Mesendoderm (in vitro differentiated cells): ENCODE data around the gene ABCA7.

Source experiments
- DNase-seq: peaks from one replicate; pipeline ENCODE4 v3.0.0; 2013
- H2AK5ac ChIP-seq: 2 replicates; pipeline ENCODE4 v1.6.1; 2013; ENCODE audit warnings: low read length, inconsistent platforms
- H2BK120ac ChIP-seq: 2 replicates; pipeline ENCODE4 v1.6.1; 2013; ENCODE audit warnings: low read depth, mild to moderate bottlenecking, low read length, moderate library complexity, mixed read lengths
- H2BK15ac ChIP-seq: replicated peaks from 2 replicates; pipeline ENCODE4 v1.6.1; 2013; ENCODE audit warnings: low read depth, mild to moderate bottlenecking, moderate library complexity
- H2BK5ac ChIP-seq: 2 replicates; pipeline ENCODE4 v1.6.1; 2013; ENCODE audit warnings: low read length, inconsistent platforms
- H3K18ac ChIP-seq: 2 replicates; pipeline ENCODE4 v1.6.1; 2013; ENCODE audit warnings: mild to moderate bottlenecking, low read length, mixed read lengths
- H3K23ac ChIP-seq: one replicate; pipeline ENCODE4 v1.6.1; 2013; ENCODE audit warnings: low read length
- H3K27ac ChIP-seq: 2 replicates; pipeline ENCODE4 v1.5.1; 2013; ENCODE audit warnings: low read depth, mild to moderate bottlenecking, inconsistent platforms, low read length, moderate library complexity
- H3K27me3 ChIP-seq: 2 replicates; pipeline ENCODE4 v1.6.1; 2013; ENCODE audit warnings: low read length, control low read depth, mild to moderate bottlenecking, inconsistent platforms; ENCODE audit not compliant: insufficient read depth, poor library complexity
- H3K36me3 ChIP-seq: 2 replicates; pipeline ENCODE4 v1.6.1; 2013; ENCODE audit warnings: low read length, inconsistent platforms; ENCODE audit not compliant: control insufficient read depth, insufficient read depth
- H3K4ac ChIP-seq: one replicate; pipeline ENCODE4 v1.6.1; 2013; ENCODE audit warnings: low read depth, mild to moderate bottlenecking, low read length, moderate library complexity
- H3K4me1 ChIP-seq: 2 replicates; pipeline ENCODE4 v1.6.1; 2013; ENCODE audit warnings: low read depth, low read length, inconsistent platforms; ENCODE audit not compliant: control insufficient read depth
- H3K4me2 ChIP-seq: 2 replicates; pipeline ENCODE4 v1.6.1; 2013; ENCODE audit warnings: low read length
- H3K4me3 ChIP-seq: 2 replicates; pipeline ENCODE4 v1.5.1; 2013; ENCODE audit warnings: mild to moderate bottlenecking, low read length
- H3K56ac ChIP-seq: one replicate; pipeline ENCODE4 v1.6.1; 2013; ENCODE audit warnings: low read length
- H3K79me1 ChIP-seq: 2 replicates; pipeline ENCODE4 v1.6.1; 2013; ENCODE audit warnings: low read length, inconsistent platforms
- H3K79me2 ChIP-seq: 2 replicates; pipeline ENCODE4 v1.6.1; 2013; ENCODE audit warnings: mild to moderate bottlenecking, low read length; ENCODE audit not compliant: control insufficient read depth, insufficient read depth
- H3K9ac ChIP-seq: 2 replicates; pipeline ENCODE4 v1.6.1; 2013; ENCODE audit warnings: low read length, inconsistent platforms
- H4K5ac ChIP-seq: one replicate; pipeline ENCODE4 v1.6.1; 2013; ENCODE audit warnings: low read length
- H4K8ac ChIP-seq: one replicate; pipeline ENCODE4 v1.6.1; 2013; ENCODE audit warnings: low read depth, mild to moderate bottlenecking, control low read depth, low read length, moderate library complexity
- WGBS: extraction: QIAGEN DNeasy Blood & Tissue Kit; methylation state at CpG from one replicate; pipeline ENCODE4 v1.1.7; 2013; ENCODE audit warnings: low lambda C conversion rate, missing lambda C conversion rate; ENCODE audit not compliant: insufficient coverage; ENCODE audit errors: extremely low coverage; 5-methylcytosine and 5-hydroxymethylcytosine counted together

Gene ABCA7

DNA sequence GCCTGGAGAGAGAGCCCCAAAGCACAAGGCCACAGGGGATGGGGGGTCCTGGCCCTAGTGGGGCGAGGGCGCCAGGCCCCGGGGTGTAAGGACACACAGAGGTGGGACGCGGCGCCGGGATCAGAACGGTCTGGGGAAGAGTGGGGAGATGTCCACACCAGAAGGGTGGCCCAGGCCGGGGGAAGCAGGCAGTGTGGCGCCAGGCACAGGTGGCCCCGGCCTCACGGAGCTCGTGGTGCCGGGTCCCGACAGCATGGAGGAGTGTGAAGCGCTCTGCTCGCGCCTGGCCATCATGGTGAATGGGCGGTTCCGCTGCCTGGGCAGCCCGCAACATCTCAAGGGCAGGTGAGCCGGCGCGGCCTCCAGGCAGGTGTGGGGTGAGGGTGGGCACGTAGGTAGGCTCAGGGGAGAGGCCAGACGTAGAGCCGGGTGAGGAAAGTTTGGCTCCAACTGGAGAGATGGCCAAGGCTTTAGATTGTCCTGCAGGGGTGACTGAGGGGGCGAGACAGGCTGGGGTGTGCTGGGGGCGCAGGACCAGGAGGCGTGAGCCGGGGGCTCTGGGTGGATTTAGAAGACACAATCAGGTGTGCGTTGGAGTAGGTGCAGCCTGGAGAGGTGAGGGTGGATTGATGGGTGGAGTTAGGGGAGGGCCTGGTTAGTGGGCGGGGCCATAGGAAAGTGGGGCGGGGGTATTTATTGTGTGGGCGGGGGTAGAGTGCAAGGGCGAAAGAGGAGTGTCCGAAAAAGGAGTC, 24.2 kb downstream of the ABCA7 start:
- Histone ChIP-seq H4K8ac (no peak overlapping the region), H3K36me3 (no peaks in the 10 kb centered on the region), H3K4me1 (peaks cover 4% of the 10 kb centered on the region), H2BK120ac (no peak overlapping the region), H3K4me2 (no peak overlapping the region), H3K9ac (no peak overlapping the region), H3K27me3 (no peaks in the 10 kb centered on the region), H3K4ac (no peak overlapping the region), H3K56ac (no peak overlapping the region), H3K18ac (no peak overlapping the region), H2BK15ac (no peak overlapping the region), H2AK5ac (no peak overlapping the region), H3K27ac (no peak overlapping the region), H3K79me2 (no peaks in the 10 kb centered on the region), H2BK5ac (no peak overlapping the region), H3K23ac (no peak overlapping the region), H3K79me1 (no peaks in the 10 kb centered on the region), H3K4me3 (no peak overlapping the region), H4K5ac (no peak overlapping the region)
- peak; percentile 69 for DNase-seq
- WGBS, result no CpG with 5 or more reads among the region's 37 CpGs

GRCh38 chr19:1064661-1065605, 25.0 kb downstream of the ABCA7 start:
- no CpG with 5 or more reads among the region's 60 CpGs for WGBS
- H4K5ac ChIP-seq, result no peak overlapping the region
- no peak overlapping the region for H3K18ac ChIP-seq
- H3K79me2 ChIP-seq, result no peaks in the 10 kb centered on the region
- H2BK5ac ChIP-seq, result no peak overlapping the region
- peaks cover 4% of the 10 kb centered on the region for H3K4me1 ChIP-seq
- H3K27ac ChIP-seq, result no peak overlapping the region
- H3K4me2 ChIP-seq, result peak overlapping the region; percentile 10
- peak; percentile 82 for DNase-seq
- H3K56ac ChIP-seq, result peak overlapping the region; percentile 79
- H3K27me3 ChIP-seq, result no peaks in the 10 kb centered on the region
- H3K23ac ChIP-seq, result no peak overlapping the region
- H3K4ac ChIP-seq, result no peak overlapping the region
- H3K79me1 ChIP-seq, result no peaks in the 10 kb centered on the region
- H2BK120ac ChIP-seq, result no peak overlapping the region
- H4K8ac ChIP-seq, result no peak overlapping the region
- H3K4me3 ChIP-seq, result no peak overlapping the region
- no peak overlapping the region for H2AK5ac ChIP-seq
- H3K9ac ChIP-seq, result peak overlapping the region; percentile 26
- no peaks in the 10 kb centered on the region for H3K36me3 ChIP-seq
- H2BK15ac ChIP-seq, result no peak overlapping the region

DNA sequence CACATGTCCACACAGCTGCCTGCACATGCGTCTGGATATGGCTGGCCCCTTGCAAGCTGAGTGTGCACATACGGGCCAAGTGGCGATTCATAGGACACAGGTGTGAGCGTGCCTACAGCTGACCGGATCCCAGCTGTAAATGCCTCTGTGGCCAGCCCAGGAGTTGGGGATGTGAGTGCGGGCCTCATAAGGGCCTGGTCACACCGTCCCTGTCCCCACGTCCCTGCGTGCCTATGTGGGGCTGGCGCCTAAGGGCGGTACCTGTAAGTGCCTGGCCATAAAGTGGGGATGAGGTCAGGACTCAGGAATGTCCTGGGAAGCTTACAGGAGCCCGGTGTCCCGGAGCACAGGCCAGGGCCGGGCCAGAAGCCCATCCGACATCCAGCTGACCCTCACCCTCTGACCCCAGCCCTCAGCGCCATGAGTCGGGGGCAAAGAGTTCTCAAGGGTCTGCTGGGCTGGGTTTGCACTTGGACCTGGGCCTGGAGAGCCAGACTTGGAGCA, 25.8 kb downstream of the ABCA7 start:
- Histone ChIP-seq H4K8ac (no peak overlapping the region), H3K27ac (no peak overlapping the region)

DNA sequence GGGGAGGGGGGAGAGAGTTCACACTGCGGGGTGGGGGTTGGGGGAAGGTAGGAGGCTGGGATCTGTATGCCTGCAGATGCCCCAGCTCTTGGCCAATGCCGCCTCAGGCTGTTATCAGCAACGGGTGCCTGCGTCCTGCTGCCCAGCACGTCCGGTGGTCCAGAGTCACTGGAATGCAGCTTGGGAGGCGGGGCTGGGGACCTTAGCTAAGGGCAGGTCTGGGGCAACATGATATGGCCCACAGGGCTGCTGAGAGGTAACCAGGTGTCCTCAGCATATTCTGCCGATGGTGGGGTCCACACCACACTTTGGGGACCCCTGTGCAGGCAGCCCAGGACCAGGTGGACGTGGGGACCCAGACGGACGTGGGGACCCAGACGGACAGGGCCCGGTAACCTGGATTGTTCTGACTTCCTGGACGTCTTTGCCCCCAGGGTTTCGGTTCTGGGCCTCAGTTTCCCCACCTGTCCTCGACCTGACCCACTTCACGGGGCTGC, 26.4 kb downstream of the ABCA7 start:
- no peak overlapping the region for H2BK120ac ChIP-seq
- H2BK15ac ChIP-seq, result no peak overlapping the region
- no peaks in the 10 kb centered on the region for H3K79me2 ChIP-seq
- no peak overlapping the region for H2BK5ac ChIP-seq
- no peak overlapping the region for H4K8ac ChIP-seq
- no CpG with 5 or more reads among the region's 17 CpGs for WGBS
- H3K4ac ChIP-seq, result peak overlapping the region; percentile 10
- H3K4me3 ChIP-seq, result no peak overlapping the region
- H3K18ac ChIP-seq, result peak overlapping the region; percentile 5
- H3K79me1 ChIP-seq, result no peaks in the 10 kb centered on the region
- H3K4me1 ChIP-seq, result peaks cover 4% of the 10 kb centered on the region
- H3K27me3 ChIP-seq, result peaks cover 5% of the 10 kb centered on the region
- peak; percentile 78 for DNase-seq
- no peak overlapping the region for H2AK5ac ChIP-seq
- H3K56ac ChIP-seq, result peak overlapping the region; percentile 89
- H3K4me2 ChIP-seq, result no peak overlapping the region
- no peaks in the 10 kb centered on the region for H3K36me3 ChIP-seq
- no peak overlapping the region for H3K27ac ChIP-seq
- peak overlapping the region; percentile 68 for H3K9ac ChIP-seq
- H3K23ac ChIP-seq, result no peak overlapping the region
- no peak overlapping the region for H4K5ac ChIP-seq

More for the DNA sequence above, 25.8 kb downstream of the ABCA7 start:
- Histone ChIP-seq H3K56ac (peak overlapping the region; percentile 8), H3K9ac (peak overlapping the region; percentile 1), H3K27me3 (peaks cover under 1% of the 10 kb centered on the region), H4K5ac (no peak overlapping the region), H3K36me3 (no peaks in the 10 kb centered on the region), H3K4me2 (no peak overlapping the region), H3K4me3 (no peak overlapping the region), H3K79me1 (no peaks in the 10 kb centered on the region), H3K23ac (no peak overlapping the region), H2AK5ac (no peak overlapping the region), H3K18ac (no peak overlapping the region), H2BK120ac (no peak overlapping the region), H3K4me1 (peaks cover 4% of the 10 kb centered on the region), H2BK15ac (no peak overlapping the region), H3K79me2 (no peaks in the 10 kb centered on the region), H3K4ac (no peak overlapping the region), H2BK5ac (no peak overlapping the region)
- WGBS, result no CpG with 5 or more reads among the region's 17 CpGs
- DNase-seq, result peak; percentile 79

DNA sequence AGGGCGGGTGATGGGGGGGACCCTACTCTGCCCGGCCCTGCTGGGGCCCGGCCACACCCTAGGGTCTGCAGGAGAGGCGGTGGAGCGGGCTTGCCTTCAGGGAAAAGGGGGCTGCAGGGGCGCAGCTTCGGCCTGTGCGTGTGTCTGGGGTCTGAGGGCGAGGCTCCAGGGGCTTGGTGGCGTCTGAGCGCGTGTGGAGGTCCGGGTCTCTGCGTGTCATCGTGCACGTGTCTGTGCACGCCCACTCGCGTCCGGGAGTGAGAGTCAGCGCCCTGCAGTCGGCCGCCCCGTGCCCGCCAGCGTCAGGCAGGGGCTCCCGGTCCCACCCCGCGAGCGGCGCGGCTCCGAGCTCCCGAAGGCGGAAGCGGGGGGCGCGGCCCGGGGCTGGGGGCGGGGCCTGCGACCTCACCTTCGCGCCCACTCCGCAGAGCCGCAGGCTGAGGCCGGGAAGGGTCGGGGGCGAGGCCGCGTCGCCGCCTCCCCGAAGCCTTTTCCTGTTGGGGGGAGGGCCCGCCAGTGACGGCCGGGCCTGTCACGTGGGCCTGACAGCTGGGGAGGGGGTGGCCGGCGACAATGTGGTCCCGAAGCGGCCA, 26.9 kb downstream of the ABCA7 start, which contains the start of gene ARHGAP45:
Gene ARHGAP45 (plus strand): TSS at position 420 of the 593 bp plus-strand sequence. CDS start 239 bp downstream, outside the sequence.
- Histone ChIP-seq H4K8ac (no peak within 1 kb of the TSS), H2BK120ac (no peak within 1 kb of the TSS), H3K4me3 (no peak within 1 kb of the TSS), H3K4ac (peak within 1 kb of the TSS; percentile 10), H3K36me3 (no peaks in the 10 kb centered on the region), H3K4me1 (peaks cover 4% of the 10 kb centered on the region), H3K79me1 (no peaks in the 10 kb centered on the region), H2AK5ac (no peak within 1 kb of the TSS), H4K5ac (no peak within 1 kb of the TSS), H2BK15ac (no peak within 1 kb of the TSS), H3K4me2 (peak within 1 kb of the TSS; percentile 68), H3K27ac (no peak within 1 kb of the TSS), H3K79me2 (no peaks in the 10 kb centered on the region), H3K18ac (peak within 1 kb of the TSS; percentile 10), H3K56ac (peak within 1 kb of the TSS; percentile 89), H3K23ac (no peak within 1 kb of the TSS), H2BK5ac (no peak within 1 kb of the TSS), H3K9ac (peak within 1 kb of the TSS; percentile 68), H3K27me3 (peaks cover 5% of the 10 kb centered on the region)
- DNase-seq, result peak; percentile 53
- WGBS, result no CpG with 5 or more reads among the region's 61 CpGs
